ENCODE results near the gene TLX3. TPM values are rescaled to one million over a fixed set of nuclear protein-coding genes. Genes with fewer than 3 reads are reported as not detected.

The TLX3 gene
- total RNA-seq, 4 donors from 2014 or later, result not detected

- 73% methylated on average over 1 of the region's 7 CpGs for WGBS
- no peaks in the 10 kb centered on the region for H3K4me1 ChIP-seq
- TF ChIP-seq POLR2A (IDR thresholded peaks at IDR 0.05), result no peak
Measured at GRCh38 chr5:171300358-171300757, 8.7 kb upstream of the TLX3 start.

GRCh38 chr5:171306166-171306565 lies 2.9 kb upstream of the TLX3 start:
- Histone ChIP-seq H3K36me3 (no peaks in the 10 kb centered on the region), H3K27me3 (peaks cover 80% of the 10 kb centered on the region), H3K4me3 (no peak overlapping the region), H3K9me3 (no peaks in the 10 kb centered on the region), H3K27ac (no peak overlapping the region), H3K4me1 (peaks cover 34% of the 10 kb centered on the region)
- no peak for TF ChIP-seq CTCF (IDR thresholded peaks at IDR 0.05)
- WGBS, result 20% methylated on average over 6 of the region's 6 CpGs
- no peak for DNase-seq (ENCODE audit: low spot score in 2 of 2)

More at GRCh38 chr5:171300358-171300757, 8.7 kb upstream of the TLX3 start:
- Histone ChIP-seq H3K9me3 (no peaks in the 10 kb centered on the region), H3K27me3 (peaks cover 22% of the 10 kb centered on the region), H3K4me3 (no peak overlapping the region), H3K27ac (no peak overlapping the region), H3K36me3 (no peaks in the 10 kb centered on the region)
- DNase-seq (ENCODE audit: low spot score in 2 of 2), result no peak

- no peak overlapping the region for H3K4me3 ChIP-seq
- H3K27ac ChIP-seq, result no peak overlapping the region
- H3K36me3 ChIP-seq, result no peaks in the 10 kb centered on the region
- H3K9me3 ChIP-seq, result no peaks in the 10 kb centered on the region
- TF ChIP-seq POLR2AphosphoS5 (IDR thresholded peaks at IDR 0.05) (no peak), CTCF (IDR thresholded peaks at IDR 0.05) (no peak), POLR2A (IDR thresholded peaks at IDR 0.05) (no peak), EP300 (IDR thresholded peaks at IDR 0.05) (no peak)
- peaks cover 88% of the 10 kb centered on the region for H3K27me3 ChIP-seq
- peaks cover 43% of the 10 kb centered on the region for H3K4me1 ChIP-seq
- WGBS, result 23% methylated on average over 8 of the region's 10 CpGs
- peak in 1 of 2 donors; percentile 64 for DNase-seq (ENCODE audit: low spot score in 2 of 2)
Measured at GRCh38 chr5:171306781-171307591, 2.1 kb upstream of the TLX3 start.

- peaks cover 52% of the 10 kb centered on the region for H3K4me1 ChIP-seq
- no peaks in the 10 kb centered on the region for H3K9me3 ChIP-seq
- DNase-seq (ENCODE audit: low spot score in 2 of 2), result peak in 1 of 2 donors; percentile 65
- TF ChIP-seq CTCF (IDR thresholded peaks at IDR 0.05) (no peak), POLR2AphosphoS5 (IDR thresholded peaks at IDR 0.05) (no peak), POLR2A (IDR thresholded peaks at IDR 0.05) (no peak), EP300 (IDR thresholded peaks at IDR 0.05) (no peak)
- H3K27ac ChIP-seq, result no peak overlapping the region
- peak overlapping the region; percentile 24 for H3K4me3 ChIP-seq
- peaks cover 92% of the 10 kb centered on the region for H3K27me3 ChIP-seq
- WGBS, result 27% methylated on average over 23 of the region's 42 CpGs
- H3K36me3 ChIP-seq, result no peaks in the 10 kb centered on the region
Measured at GRCh38 chr5:171307789-171308452, 1.1 kb upstream of the TLX3 start.

GRCh38 chr5:171309276-171310211 lies 496 bp downstream of the TLX3 start:
- WGBS, result 3% methylated on average over 8 of the region's 106 CpGs
- H3K4me1 ChIP-seq, result peaks cover 62% of the 10 kb centered on the region
- TF ChIP-seq CTCF (IDR thresholded peaks at IDR 0.05) (no peak), POLR2AphosphoS5 (IDR thresholded peaks at IDR 0.05) (no peak), EP300 (IDR thresholded peaks at IDR 0.05) (no peak), POLR2A (IDR thresholded peaks at IDR 0.05) (no peak)
- peaks cover 100% of the 10 kb centered on the region for H3K27me3 ChIP-seq
- no peaks in the 10 kb centered on the region for H3K9me3 ChIP-seq
- no peak overlapping the region for H3K27ac ChIP-seq
- peak in 1 of 2 donors; percentile 59 for DNase-seq (ENCODE audit: low spot score in 2 of 2)
- H3K4me3 ChIP-seq, result peak overlapping the region; percentile 24
- H3K36me3 ChIP-seq, result no peaks in the 10 kb centered on the region

Data from suprapubic skin (tissue), 4 donors.